ENCODE results near the gene NAA38.

DNA sequence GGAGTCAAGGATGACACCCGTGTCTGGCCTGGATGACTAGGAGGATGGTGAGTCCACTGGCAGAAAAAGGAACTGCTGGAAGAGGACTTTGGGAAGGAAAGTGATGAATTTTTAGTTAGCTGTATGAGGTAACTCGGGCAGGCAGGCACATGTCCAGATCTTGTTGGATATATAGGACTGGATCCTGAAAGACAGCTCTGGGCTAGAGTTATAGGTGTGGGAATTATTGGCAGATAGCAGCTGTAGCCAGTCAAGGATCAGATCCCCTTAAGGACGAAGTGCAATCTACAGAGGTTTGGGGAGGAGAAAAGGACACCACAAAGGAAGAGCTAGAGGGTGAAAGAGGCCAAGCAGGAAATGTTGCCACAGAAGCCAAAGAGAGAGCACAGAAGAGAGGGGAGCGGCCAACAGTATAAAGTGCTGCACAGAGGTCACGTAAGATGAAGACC is 10.5 kb upstream of the NAA38 start:
- TF ChIP-seq, protein P1, sequence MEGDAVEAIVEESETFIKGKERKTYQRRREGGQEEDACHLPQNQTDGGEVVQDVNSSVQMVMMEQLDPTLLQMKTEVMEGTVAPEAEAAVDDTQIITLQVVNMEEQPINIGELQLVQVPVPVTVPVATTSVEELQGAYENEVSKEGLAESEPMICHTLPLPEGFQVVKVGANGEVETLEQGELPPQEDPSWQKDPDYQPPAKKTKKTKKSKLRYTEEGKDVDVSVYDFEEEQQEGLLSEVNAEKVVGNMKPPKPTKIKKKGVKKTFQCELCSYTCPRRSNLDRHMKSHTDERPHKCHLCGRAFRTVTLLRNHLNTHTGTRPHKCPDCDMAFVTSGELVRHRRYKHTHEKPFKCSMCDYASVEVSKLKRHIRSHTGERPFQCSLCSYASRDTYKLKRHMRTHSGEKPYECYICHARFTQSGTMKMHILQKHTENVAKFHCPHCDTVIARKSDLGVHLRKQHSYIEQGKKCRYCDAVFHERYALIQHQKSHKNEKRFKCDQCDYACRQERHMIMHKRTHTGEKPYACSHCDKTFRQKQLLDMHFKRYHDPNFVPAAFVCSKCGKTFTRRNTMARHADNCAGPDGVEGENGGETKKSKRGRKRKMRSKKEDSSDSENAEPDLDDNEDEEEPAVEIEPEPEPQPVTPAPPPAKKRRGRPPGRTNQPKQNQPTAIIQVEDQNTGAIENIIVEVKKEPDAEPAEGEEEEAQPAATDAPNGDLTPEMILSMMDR (optimal IDR thresholded peaks at IDR 0.05 in 1 of 3, IDR thresholded peaks at IDR 0.05 in 1 of 3, conservative IDR thresholded peaks at IDR 0.05 in 1 of 3; ENCODE audit: extremely low read depth in 1 of 3, insufficient read depth in 2 of 3, low read length in 3 of 3), result peak in 1 of 3 experiments; percentile 29
- no peak for TF ChIP-seq EZH2 (IDR thresholded peaks at IDR 0.05; ENCODE audit: low read length)
